Measurements from ENCODE around the gene RTN4.

The RTN4 gene

GRCh38 chr2:55012672-55013484 is 37.4 kb downstream of the RTN4 start:
- no peak overlapping the region for H3K4me3 ChIP-seq (ENCODE audit: control insufficient read depth, low read depth, low read length)
- no peak for DNase-seq (ENCODE audit: low read depth)

GRCh38 chr2:55011831-55012671 is 38.2 kb downstream of the RTN4 start:
- no peak for TF ChIP-seq CTCF (IDR thresholded peaks at IDR 0.05; ENCODE audit: control insufficient read depth, insufficient read depth, low read depth, low read length, missing control alignments)
- no peak overlapping the region for H3K4me3 ChIP-seq (ENCODE audit: control insufficient read depth, low read depth, low read length)
- DNase-seq (ENCODE audit: low read depth), result no peak

More at GRCh38 chr2:55012672-55013484, 37.4 kb downstream of the RTN4 start:
- no peak for TF ChIP-seq CTCF (IDR thresholded peaks at IDR 0.05; ENCODE audit: control insufficient read depth, insufficient read depth, low read depth, low read length, missing control alignments)

- H3K4me3 ChIP-seq (ENCODE audit: control insufficient read depth, low read depth, low read length), result no peak overlapping the region
Observed at GRCh38 chr2:55010915-55011314, 39.3 kb downstream of the RTN4 start.

GRCh38 chr2:55010149-55010591 is 40.1 kb downstream of the RTN4 start:
- peak; percentile 11 for DNase-seq (ENCODE audit: low read depth)
- no peak overlapping the region for H3K4me3 ChIP-seq (ENCODE audit: control insufficient read depth, low read depth, low read length)
- no peak for TF ChIP-seq CTCF (IDR thresholded peaks at IDR 0.05; ENCODE audit: control insufficient read depth, insufficient read depth, low read depth, low read length, missing control alignments)

More at GRCh38 chr2:55010915-55011314, 39.3 kb downstream of the RTN4 start:
- no peak for DNase-seq (ENCODE audit: low read depth)
- TF ChIP-seq CTCF (IDR thresholded peaks at IDR 0.05; ENCODE audit: control insufficient read depth, insufficient read depth, low read depth, low read length, missing control alignments), result no peak

- H3K4me3 ChIP-seq (ENCODE audit: control insufficient read depth, low read depth, low read length), result no peak overlapping the region
- DNase-seq (ENCODE audit: low read depth), result no peak
- no peak for TF ChIP-seq CTCF (IDR thresholded peaks at IDR 0.05; ENCODE audit: control insufficient read depth, insufficient read depth, low read depth, low read length, missing control alignments)
Observed at GRCh38 chr2:55009277-55010060, 40.8 kb downstream of the RTN4 start.

GRCh38 chr2:55006306-55006705 is 43.9 kb downstream of the RTN4 start:
- H3K4me3 ChIP-seq (ENCODE audit: control insufficient read depth, low read depth, low read length), result no peak overlapping the region
- no peak for DNase-seq (ENCODE audit: low read depth)
- no peak for TF ChIP-seq CTCF (IDR thresholded peaks at IDR 0.05; ENCODE audit: control insufficient read depth, insufficient read depth, low read depth, low read length, missing control alignments)

All from AG09309 (cell line).